IPS-11a (cell line): ENCODE data around the gene P3H2.
"Not testable (repeated sequence)": the region's sequence is repeated elsewhere in the genome, so short reads cannot be mapped to it uniquely, and the experiment has no call there.

Experiments used
- H3K4me3 ChIP-seq: one replicate; pipeline ENCODE4 v1.5.1; 2013; ENCODE audit warnings: low read depth, low read length, control low read depth

Gene P3H2, protein sequence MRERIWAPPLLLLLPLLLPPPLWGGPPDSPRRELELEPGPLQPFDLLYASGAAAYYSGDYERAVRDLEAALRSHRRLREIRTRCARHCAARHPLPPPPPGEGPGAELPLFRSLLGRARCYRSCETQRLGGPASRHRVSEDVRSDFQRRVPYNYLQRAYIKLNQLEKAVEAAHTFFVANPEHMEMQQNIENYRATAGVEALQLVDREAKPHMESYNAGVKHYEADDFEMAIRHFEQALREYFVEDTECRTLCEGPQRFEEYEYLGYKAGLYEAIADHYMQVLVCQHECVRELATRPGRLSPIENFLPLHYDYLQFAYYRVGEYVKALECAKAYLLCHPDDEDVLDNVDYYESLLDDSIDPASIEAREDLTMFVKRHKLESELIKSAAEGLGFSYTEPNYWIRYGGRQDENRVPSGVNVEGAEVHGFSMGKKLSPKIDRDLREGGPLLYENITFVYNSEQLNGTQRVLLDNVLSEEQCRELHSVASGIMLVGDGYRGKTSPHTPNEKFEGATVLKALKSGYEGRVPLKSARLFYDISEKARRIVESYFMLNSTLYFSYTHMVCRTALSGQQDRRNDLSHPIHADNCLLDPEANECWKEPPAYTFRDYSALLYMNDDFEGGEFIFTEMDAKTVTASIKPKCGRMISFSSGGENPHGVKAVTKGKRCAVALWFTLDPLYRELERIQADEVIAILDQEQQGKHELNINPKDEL

DNA sequence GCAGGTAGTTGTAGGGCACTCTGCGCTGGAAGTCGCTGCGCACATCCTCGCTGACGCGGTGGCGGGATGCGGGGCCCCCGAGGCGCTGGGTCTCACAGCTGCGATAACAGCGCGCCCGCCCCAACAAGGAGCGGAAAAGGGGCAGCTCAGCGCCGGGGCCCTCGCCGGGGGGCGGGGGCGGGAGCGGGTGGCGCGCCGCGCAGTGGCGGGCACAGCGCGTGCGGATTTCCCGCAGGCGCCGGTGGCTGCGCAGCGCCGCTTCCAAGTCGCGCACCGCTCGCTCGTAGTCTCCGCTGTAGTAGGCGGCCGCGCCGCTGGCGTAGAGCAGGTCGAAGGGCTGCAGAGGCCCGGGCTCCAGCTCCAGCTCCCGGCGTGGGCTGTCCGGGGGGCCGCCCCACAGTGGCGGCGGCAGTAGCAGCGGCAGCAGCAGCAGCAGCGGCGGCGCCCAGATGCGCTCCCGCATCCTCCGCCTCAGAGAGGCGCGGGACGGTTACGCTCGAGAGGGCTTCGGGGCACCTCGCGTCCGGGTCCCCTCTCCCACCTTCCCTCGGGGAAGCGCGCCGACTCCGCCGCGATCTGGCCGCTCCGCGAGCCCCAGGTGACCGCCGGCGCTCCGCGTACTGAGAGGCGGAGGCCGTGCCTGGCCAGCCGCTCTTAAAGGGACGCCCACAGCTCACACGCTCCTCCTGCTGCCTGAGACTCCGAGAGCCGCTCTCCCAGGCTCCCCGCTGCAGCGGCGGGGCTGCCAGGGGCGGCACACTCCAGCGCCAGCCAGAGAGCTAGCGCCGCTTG is at the start of gene P3H2:
P3H2 (minus strand) TSS at position 629 of the 792 bp plus-strand sequence; CDS start at position 463, 166 bp downstream.
- peak within 1 kb of the TSS; percentile 62 for H3K4me3 ChIP-seq

DNA sequence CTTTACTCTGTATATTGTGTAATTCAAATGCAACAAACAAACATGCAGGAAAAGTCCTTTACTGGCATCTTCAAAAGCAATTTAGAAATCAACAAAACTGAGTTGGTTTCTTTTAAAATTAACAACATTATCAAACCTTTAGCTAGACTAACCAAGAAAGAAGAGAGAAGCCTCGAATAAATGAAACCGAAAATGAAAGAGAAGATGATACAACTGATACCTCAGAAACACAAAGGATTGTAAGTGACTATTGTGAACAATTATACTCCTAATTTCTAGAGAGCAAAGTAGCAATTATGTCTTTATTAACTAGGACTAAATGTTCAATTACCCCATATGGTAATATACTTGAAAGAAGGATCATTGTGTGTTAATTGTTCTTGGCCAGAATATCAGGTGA is 49.2 kb upstream of the P3H2 start:
- no peak overlapping the region for H3K4me3 ChIP-seq

DNA sequence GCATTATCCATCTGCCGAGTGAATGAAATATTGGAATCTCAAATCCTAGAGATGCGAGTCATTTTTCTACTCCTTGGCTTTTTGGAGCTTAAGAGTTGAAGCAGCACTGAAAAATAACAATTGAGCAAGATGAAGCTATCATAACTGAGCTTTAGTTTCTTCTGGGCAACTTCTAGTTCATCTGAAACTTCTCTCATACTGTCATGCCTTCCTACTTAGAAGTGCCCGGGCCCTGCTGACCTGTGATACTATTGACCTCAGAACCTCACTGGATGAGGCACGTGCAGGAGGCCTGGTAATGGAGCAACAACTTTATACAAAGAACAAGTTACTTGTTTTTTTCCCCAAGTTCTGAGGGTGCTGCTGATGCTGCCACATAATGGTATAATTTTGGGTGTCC is 48.5 kb upstream of the P3H2 start:
- H3K4me3 ChIP-seq: no peak overlapping the region

DNA sequence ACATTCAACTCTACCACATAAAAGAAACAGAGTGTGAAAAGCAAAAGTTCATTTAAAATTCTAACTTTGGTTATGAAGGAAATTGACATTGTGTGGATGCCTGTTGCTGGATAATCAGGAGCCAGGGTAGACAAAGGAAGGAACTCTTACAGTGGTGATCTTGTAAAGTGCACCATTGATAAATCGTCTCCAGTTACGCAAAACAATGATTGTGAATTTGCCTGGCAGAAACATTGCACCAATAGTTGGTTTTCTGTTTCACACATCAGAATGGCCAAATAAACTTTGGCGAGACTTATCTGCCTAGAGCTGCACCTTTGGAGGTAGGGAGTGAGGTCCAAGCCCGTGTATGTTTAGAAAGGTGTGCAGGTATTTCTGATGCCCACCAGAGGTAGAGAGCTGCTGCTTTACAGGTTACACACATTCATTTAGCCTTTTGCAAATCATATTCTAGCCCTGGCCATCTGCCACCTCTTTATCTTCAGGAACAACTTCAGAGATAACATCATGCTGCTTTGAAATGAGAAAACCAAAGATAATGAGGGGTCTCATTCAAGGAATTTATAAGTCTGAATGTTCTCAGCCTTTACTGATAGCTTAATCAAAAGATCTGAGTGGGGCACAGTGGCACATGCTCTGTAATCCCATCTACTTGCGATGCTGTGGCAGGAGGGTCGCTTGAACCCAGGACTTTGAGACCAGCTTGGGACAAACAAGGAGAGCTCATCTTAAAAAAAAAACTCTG is 47.4 kb upstream of the P3H2 start:
- H3K4me3 ChIP-seq: no peak overlapping the region

DNA sequence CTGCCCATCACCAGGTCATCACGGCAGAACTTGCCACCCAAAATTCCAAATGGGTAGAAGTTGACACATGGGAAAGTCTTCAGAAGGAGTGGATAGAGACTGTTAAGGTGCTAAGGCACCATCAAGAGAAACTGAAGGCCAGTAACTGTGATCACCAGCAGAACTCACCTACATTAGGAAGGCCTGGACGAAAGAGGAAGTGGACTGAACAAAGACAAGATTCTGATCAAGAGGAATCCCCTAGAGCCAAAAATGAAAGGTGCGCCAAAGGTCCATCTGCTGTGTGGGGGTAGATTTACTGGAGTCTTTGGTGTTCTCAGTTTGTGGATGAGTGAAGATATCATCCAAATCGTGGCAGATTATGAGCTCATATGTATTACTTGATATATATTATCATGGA is 46.3 kb upstream of the P3H2 start:
- no peak overlapping the region for H3K4me3 ChIP-seq

DNA sequence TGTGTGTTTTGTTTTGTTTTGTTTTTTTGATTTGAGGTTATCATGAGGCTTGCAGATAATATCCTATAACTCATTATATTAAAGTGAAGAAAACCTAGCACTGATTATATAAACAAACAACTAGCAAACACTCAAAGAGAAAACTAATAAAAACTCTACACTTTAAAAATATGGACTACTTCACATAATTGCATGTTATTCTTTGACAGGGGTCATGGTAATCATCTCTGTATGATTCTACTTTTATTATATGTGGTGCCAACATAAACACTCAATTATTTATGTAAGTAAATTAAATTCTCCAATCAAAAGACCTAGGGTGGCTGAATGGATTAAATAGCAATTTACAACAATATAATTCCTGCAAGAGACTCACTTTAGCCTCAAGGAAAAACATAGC is 44.6 kb upstream of the P3H2 start:
- H3K4me3 ChIP-seq: no peak overlapping the region

DNA sequence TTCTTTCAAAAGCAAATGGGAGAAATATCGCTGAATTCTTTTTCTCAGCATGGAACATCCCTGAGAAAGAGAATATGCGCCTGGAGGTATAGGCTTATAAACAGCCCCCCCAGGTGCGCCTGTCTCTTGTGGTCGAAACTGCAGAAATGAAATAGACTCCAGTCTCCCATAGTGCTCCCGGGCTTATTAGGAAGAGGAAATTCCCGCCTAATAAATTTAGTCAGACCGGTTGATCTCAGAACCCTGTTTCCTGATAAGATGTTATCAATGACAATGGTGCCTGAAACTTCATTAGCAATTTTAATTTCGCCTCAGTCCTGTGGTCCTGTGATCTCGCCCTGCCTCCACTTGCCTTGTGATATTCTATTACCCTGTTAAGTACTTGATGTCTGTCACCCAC is 41.3 kb upstream of the P3H2 start:
- H3K4me3 ChIP-seq: not testable (repeated sequence)

DNA sequence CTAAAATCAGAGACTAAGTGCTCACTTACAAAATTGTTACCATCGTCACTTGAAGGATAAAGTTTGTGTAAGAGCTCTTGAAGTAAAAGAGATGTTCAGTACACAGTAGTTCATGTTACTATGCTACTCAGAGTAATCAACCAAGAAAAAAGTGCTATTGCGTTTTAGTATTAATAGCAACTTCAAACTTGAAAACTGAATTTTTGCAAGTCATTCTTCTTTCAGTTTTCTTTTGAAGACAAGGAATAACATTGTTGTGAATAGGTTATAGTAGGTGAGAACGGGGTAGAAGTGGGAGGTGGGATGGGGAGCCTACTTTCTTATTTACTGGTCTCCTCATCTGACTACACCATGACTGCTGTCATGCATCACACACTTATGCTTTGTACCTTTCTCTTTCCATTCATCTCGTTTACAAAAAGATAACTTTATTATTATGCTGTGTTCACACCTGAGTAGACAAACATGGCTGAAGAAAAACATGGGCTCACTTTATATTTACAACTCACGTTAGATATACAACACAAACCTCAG is 39.3 kb upstream of the P3H2 start:
- H3K4me3 ChIP-seq: no peak overlapping the region

DNA sequence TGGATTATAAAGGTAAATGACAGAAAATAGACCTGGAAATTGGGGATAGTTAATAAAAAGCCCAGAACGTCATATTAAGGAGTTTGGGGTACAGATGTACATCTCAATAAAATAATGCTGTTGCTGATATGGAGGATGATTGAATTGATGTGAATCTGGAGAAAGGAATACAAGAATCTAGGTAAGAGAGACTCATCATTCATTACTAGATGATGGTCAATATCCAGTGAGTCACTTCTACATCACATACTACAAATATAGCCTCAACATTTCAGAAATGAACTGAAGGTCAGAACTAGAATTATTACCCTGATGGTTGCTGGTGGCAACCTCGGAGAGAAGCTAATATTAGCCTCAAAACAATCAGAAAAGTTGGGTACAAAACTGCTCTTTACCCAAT is 37.6 kb upstream of the P3H2 start:
- H3K4me3 ChIP-seq: no peak overlapping the region

DNA sequence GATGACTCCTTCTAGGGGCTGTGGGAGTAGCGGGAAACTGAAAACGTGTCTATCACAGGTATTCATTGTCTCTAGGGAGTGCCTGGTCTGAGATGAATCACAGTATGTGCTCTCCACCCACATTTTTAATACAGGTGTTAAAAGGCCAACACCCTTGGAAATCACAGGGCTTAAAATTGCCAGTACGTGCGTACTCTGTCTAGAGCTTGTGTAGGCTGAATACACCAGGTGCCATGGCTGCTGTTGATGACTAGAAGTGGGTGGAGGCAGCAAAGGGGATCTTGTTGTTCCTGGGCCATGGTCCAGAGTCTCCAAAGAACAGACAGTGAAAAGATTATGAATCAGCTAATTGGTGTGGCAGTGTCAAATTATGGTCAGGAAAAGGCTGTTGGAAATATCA is 35.1 kb upstream of the P3H2 start:
- H3K4me3 ChIP-seq: no peak overlapping the region

DNA sequence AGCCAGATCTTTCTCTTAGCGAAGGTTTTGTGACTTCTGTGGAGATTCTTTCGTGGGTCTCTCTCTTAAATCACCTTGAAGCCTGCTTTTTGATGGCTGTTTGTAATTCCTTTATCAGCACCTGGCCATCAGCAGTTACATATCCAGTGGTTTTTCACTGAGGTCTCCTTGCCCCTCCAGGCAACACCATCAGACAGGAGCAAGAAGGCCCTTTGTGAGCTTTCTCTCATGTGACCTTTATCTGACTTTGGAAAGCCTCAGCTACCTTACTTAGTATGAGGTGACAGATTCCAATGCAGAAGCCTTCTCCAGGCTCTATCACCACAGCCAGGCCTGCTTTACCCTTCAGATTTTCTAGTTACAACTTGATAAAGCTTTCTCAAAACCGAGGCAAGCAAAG is 30.0 kb upstream of the P3H2 start:
- H3K4me3 ChIP-seq: no peak overlapping the region

DNA sequence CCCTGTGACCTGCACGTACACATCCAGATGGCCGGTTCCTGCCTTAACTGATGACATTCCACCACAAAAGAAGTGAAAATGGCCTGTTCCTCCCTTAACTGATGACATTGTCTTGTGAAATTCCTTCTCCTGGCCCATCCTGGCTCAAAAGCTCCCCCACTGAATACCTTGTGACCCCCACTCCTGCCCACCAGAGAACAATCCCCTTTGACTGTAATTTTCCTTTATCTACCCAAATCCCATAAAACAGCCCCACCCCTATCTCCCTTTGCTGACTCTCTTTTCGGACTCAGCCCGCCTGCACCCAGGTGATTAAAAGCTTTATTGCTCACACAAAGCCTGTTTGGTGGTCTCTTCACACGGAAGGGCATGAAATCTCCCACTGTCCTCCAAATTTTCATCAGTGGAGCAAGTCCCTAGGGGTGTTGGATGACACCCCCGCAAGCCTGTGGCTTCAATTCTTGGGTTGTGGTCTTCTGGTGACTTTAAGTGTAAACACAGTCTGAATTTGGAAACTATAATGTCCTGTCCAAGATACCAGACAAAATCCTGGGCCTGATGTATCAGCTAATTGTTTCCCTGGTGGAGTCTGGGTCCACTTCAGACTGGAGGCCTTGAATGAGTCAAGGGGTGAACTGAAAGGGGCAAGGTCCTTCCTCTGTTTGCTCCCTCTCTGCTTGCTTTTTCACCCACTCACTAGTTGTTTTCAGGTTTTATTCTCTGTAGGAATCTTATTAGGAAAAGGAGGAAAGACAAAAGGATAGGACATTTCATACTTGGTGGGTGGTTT is 29.3 kb upstream of the P3H2 start:
- not testable (repeated sequence) for H3K4me3 ChIP-seq

DNA sequence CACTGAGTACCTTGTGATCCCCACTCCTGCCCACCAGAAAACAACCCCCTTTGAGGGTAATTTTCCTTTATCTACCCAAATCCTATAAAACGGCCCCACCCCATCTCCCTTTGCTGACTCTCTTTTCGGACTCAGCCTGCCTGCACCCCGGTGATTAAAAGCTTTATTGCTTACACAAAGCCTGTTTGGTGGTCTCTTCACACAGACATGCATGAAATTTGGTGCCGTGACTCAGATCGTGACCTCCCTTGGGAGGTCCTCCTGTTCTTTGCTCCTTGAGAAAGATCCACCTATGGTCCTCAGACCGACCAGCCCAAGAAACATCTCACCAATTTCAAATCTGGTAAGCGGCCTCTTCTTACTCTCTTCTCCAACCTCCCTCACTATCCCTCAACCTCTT is 24.1 kb upstream of the P3H2 start:
- not testable (repeated sequence) for H3K4me3 ChIP-seq

DNA sequence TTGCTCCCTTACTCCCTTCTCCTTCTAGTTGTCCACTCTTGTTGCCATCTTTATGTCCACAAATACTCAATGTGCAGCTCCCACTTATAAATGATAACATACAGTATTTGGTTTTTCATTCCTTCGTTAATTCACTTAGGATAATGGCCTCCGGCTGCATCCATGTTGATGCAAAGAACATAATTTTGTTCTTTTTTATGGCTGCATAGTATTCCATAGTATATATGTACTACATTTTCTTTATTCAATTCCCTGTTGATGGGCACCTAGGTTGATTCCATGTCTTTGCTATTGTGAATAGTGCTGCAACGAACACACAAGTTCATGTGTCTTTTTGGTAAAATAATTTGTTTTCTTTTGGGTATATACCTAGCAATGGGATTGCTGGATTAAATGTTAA is 21.3 kb upstream of the P3H2 start:
- H3K4me3 ChIP-seq: no peak overlapping the region

DNA sequence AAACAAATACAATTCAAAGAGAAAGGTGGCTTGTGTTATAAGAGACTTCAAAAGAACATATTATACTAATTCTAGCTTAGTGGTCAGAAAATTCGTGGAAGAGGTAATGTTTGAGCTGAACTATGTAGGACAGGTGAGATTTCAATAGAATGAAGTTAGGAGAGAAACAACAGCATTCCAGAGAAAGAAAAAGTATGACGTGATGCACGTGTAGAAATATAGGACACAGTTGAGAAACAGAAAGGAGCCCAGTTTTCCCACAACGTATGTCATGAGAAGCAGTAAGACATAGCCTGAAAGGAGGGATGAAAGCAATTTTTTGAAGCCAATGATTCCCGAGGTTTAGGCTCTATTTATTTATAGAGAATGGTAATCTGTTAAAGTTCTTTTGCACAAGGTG is 18.7 kb upstream of the P3H2 start:
- H3K4me3 ChIP-seq: no peak overlapping the region

DNA sequence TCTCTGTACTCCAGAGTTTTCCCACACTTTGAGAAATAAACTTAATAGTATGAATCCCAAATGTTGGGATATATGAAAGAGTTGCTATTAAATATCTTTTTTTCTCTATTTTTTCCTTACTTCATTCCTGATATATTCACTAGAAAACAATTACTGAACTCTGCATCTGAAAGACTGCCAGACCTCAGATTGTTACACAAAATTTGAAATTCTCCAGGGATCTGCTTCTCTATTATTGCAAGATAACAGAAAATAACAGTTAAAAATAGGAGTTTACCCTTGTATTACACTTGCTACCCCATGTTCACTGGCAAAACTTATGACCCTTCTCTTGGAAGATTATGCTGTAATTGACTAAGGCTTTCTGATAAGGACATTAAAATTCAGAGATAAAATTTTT is 11.7 kb upstream of the P3H2 start:
- H3K4me3 ChIP-seq: no peak overlapping the region

DNA sequence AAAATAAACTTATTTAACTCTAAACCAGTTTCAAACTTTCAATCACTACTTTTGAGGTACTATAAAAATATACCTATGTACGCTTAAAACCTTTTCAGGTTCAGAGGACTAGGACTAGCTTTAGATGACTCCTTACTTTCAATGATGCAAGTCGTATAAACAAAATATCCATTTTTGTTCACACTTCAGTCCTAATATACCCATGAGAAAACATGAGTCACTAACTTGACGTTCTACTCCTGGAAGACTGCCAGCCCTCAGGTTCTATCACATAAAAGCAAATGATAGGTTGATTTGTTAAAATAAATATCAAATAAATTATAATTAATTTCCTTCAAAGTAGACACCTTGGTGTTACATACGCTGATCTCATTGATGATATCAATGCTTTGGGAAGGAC is 10.6 kb upstream of the P3H2 start:
- H3K4me3 ChIP-seq: no peak overlapping the region

DNA sequence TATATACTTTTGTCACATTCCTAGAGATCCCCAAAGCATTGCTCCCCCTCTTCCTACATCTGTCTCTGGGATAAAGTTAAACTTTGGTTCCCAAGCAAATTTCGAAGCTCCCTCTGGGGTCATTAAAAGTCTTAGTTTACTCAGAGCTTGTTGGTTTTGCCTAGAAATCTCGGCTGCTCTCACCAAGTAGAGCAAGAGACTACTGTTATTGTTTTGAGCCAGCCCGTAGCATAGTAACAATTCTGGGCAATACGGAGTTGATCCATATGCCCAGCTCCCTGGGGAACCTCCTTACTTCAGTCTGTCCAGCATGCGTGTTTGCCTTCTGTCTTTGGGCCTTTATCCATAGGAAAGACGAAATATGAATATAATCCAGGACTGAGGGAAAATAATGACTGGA is 10.0 kb upstream of the P3H2 start:
- no peak overlapping the region for H3K4me3 ChIP-seq

DNA sequence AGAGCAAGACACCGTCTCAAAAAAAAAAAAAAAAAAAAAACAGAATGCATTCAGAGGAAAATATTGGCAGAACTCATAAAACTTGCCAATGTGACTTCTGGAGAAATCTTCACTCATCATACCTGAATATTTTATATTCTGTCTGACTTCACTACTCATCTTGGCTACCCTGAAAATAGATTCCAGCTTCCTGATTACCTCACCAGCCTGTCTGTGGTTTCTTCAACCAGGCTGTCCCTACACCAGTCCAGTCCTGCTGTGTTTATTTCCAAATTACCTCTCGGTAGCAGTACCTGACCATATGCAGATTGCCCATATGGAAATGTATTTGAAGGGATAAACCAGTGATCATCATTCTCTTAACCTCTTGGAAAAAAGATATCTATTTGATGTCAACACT is 9.3 kb upstream of the P3H2 start:
- H3K4me3 ChIP-seq: no peak overlapping the region

DNA sequence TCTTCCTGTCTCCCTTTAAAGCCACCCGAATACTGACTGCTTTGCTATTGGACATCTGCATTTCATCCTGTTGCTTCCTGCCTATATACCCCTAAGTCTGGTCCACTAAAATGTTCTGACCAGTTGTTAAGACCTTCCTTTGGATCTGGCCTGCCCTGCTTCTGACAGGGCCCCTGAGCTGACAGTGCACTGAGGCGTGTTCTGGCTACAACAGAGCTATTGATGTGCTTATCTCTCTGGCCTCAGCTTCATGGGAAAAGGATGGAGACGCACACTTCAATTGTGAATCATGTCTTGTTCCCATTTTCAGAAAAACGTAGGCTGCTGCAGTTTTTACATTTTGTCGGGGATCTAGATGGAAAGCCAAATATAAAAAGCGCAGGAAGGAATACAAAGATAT is 7.1 kb upstream of the P3H2 start:
- H3K4me3 ChIP-seq: no peak overlapping the region
